ENCODE data around the gene DIO2.
A peak's percentile ranks its signal among the peaks of the same experiment; 100 is the strongest.

The DIO2 gene

DNA sequence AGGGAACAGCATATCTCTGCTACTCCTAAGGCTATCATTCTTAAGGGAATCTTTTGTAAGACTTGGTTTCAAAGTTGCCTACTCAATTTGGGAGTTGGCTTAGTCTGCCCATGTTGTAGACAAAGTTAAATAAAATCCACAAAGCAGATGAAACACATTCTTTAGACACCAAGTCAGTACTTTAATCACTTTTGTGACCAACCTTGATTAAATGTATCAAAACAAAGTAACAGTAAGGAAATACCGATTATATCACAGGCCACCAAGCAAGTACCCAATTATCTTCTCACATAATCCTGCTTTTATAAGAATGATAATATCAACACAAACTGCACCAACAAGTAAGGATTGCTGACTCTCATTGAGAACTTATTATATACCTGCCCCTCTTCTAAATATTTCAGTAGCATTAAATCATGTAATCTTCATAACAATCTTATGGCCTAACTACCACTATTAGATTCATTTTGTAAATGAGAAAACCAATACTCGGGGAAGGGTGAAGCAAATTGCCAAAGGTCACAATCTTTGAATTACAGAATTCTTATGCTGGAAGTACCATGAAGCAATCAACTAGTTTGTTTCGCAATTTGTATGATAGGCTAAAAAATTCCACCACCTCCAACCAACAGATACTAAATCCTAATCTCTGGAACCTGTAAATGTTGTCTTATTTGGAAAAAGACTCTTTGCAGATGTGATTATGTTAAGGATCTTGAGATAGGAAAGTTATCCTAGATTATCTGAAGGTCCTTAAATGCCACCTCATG lies 12.6 kb upstream of the DIO2 start:
- TF ChIP-seq, protein P1, sequence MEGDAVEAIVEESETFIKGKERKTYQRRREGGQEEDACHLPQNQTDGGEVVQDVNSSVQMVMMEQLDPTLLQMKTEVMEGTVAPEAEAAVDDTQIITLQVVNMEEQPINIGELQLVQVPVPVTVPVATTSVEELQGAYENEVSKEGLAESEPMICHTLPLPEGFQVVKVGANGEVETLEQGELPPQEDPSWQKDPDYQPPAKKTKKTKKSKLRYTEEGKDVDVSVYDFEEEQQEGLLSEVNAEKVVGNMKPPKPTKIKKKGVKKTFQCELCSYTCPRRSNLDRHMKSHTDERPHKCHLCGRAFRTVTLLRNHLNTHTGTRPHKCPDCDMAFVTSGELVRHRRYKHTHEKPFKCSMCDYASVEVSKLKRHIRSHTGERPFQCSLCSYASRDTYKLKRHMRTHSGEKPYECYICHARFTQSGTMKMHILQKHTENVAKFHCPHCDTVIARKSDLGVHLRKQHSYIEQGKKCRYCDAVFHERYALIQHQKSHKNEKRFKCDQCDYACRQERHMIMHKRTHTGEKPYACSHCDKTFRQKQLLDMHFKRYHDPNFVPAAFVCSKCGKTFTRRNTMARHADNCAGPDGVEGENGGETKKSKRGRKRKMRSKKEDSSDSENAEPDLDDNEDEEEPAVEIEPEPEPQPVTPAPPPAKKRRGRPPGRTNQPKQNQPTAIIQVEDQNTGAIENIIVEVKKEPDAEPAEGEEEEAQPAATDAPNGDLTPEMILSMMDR (conservative IDR thresholded peaks at IDR 0.05; ENCODE audit: low read depth, low read length), result no peak
- DNase-seq (ENCODE audit: low read depth), result peak; percentile 49

DNA sequence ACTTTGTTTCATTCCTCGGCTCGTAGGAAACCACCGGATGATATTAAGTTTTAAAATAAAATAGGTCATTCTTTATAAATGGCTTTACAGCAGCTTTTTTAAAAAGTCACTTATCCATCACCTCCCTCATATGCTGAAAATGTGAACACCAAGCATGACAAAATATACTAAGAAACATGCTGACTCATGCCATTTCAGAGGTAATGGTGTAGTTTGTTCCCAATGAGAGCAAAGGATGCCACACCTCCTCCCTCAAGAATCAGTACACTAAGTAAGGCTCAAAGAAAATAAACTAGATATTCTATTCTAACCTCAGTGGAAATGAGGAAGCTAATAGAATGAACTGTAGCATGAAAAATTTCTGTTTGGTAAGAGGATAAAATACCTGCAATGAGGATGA lies 5.5 kb upstream of the DIO2 start:
- DNase-seq (ENCODE audit: low read depth), result peak; percentile 28
- H3K4me3 ChIP-seq (ENCODE audit: low read depth, low read length), result no peak overlapping the region
- TF ChIP-seq, protein P1 (conservative IDR thresholded peaks at IDR 0.05; ENCODE audit: low read depth, low read length), result no peak

More for the DNA sequence above, 12.6 kb upstream of the DIO2 start:
- H3K4me3 ChIP-seq (ENCODE audit: low read depth, low read length), result no peak overlapping the region

DNA sequence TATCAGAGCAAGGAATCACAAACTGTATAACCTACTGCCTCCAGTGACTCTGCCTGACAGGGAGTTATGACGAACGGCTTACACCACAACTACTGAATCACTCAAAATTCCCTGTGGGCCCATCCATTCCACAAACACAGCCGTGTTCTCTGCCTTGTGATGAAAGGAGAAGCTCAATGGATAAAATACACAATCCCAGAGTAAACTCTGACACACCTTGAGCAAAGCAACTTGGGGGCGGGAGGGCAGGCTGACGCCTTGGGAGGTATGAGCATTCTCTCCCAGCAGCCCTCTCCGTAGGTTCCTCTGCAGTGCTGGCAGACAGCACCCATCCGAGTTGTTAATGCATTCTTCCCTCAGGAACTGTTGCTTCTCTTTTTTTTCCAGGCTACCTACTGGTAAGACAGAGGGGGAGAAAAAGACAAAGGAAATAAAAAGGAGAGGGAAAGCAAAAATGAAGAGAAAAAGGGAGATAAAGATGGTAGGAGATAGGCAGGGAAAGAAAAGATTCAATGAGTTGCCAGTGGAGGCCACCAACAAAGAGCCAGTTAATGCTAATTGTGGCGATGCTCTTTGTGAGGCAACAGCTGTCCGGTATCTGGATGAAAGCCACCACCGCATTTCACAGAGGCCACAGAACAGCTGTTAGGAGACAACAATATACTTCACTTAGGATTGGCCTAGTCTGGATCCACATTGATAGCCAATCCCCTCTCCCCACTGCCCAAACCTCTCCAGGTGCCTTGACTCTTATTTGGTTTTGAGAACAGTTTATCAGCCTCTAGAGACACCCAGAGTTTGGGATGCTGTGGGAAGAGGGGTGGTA lies 4.7 kb upstream of the DIO2 start:
- peak; percentile 29 for DNase-seq (ENCODE audit: low read depth)
- TF ChIP-seq, protein P1 (conservative IDR thresholded peaks at IDR 0.05; ENCODE audit: low read depth, low read length), result no peak
- H3K4me3 ChIP-seq (ENCODE audit: low read depth, low read length), result no peak overlapping the region

DNA sequence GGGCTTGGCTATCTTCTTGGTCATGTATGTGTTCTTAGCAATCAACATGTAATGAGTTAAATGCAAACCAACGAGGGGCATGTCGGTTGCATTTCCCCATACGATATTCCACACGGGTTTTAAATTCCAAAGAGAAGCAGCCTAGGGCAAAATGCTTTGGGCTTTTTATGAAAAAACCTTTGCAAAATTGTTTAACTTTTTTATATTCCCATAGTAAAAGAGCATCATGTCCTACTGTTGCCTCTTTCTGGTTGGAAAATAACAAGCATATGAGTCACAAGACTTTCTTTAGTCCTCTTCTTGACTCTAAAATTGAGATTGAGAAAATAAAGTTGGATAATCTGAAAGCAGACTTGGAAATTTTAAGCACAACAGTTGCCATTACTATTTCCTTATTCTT lies 3.8 kb upstream of the DIO2 start:
- H3K4me3 ChIP-seq (ENCODE audit: low read depth, low read length), result no peak overlapping the region
- TF ChIP-seq, protein P1 (conservative IDR thresholded peaks at IDR 0.05; ENCODE audit: low read depth, low read length), result no peak
- DNase-seq (ENCODE audit: low read depth), result peak; percentile 23

DNA sequence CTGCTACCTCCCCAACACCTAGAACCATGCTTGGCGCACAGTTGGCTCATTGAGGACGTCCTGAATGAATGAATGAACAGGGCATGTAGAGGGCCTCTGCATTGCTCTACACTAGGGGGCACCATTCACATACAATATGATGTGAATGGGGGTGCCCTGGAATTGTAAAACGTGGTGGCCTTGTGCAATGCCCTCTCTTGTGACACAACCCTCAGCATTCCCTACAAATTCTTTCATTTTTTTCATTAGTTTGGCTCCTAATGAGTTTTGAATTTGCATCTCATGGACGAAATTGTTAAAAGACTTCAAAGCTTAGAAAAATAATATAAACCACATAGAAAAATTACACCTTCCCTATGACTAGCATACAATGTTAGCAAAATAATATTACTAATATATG lies 2.3 kb upstream of the DIO2 start:
- H3K4me3 ChIP-seq (ENCODE audit: low read depth, low read length), result no peak overlapping the region
- peak; percentile 88 for DNase-seq (ENCODE audit: low read depth)
- TF ChIP-seq, protein P1 (conservative IDR thresholded peaks at IDR 0.05; ENCODE audit: low read depth, low read length), result peak; percentile 90

DNA sequence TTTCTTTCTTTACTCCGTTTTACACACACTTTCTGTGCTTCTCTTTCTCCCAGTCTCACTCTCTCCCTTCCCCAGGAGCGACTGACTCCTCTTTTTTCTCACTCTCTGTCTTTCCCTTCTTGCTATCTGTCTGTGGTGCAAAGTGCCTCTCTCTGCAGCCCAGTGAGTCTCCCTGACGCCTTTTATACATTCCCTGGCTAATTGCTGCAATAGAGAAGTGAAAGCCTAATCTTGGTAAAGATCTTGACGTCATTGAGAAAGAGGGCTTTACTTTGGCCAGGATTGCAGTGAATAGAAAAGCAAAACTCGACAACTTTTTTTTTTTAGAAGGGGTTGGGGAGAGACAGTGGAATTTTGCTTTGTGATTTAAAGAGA lies 706 bp upstream of the DIO2 start:
- TF ChIP-seq, protein P1 (conservative IDR thresholded peaks at IDR 0.05; ENCODE audit: low read depth, low read length), result no peak
- DNase-seq (ENCODE audit: low read depth), result peak; percentile 80
- peak overlapping the region; percentile 57 for H3K4me3 ChIP-seq (ENCODE audit: low read depth, low read length)
